HUES48 (cell line): ENCODE results near the gene ANKK1.

Experiments used
- H3K27ac ChIP-seq: one replicate; pipeline ENCODE4 v1.7.0; 2013; ENCODE audit warnings: low read depth, low read length, inconsistent platforms
- H3K27me3 ChIP-seq: 2 replicates; pipeline ENCODE4 v1.6.1; 2013; ENCODE audit warnings: mild to moderate bottlenecking, low read length; ENCODE audit not compliant: control insufficient read depth, insufficient read depth
- H3K36me3 ChIP-seq: 2 replicates; pipeline ENCODE4 v1.6.1; 2013; ENCODE audit warnings: low read length; ENCODE audit not compliant: control insufficient read depth, insufficient read depth
- H3K4me1 ChIP-seq: 2 replicates; pipeline ENCODE4 v1.6.1; 2013; ENCODE audit warnings: mild to moderate bottlenecking, low read length; ENCODE audit not compliant: control insufficient read depth, insufficient read depth
- H3K4me3 ChIP-seq: 2 replicates; pipeline ENCODE4 v1.5.1; 2013; ENCODE audit warnings: mild to moderate bottlenecking, low read depth, low read length
- H3K9ac ChIP-seq: 2 replicates; pipeline ENCODE4 v1.6.1; 2013; ENCODE audit warnings: mild to moderate bottlenecking, low read depth, low read length, moderate library complexity
- H3K9me3 ChIP-seq: 2 replicates; pipeline ENCODE4 v1.6.1; 2013; ENCODE audit warnings: low read length; ENCODE audit not compliant: control insufficient read depth, insufficient read depth

The ANKK1 gene

DNA sequence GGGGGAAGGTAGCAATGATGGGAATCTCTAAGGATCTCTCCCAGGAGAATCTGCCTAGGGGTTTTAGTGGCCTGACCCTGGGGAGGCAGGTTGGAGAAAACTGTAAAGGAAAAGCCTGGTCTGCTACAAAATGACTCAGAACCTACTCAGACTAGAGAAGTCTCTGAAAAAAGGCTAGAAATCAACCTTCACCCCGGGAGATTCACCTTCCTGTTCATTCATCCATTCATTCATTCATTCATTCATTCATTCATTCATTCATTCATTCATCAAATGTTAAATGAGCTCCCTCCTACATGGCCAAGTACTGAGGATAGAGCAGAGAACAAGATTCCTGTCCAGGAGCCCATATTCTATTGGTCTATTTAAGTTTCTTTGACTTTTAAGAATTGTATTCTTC is 8.9 kb upstream of the ANKK1 start:
- Histone ChIP-seq H3K4me1 (peaks cover 10% of the 10 kb centered on the region), H3K27ac (no peak overlapping the region), H3K27me3 (no peaks in the 10 kb centered on the region), H3K9me3 (no peaks in the 10 kb centered on the region), H3K9ac (no peak overlapping the region), H3K36me3 (no peaks in the 10 kb centered on the region), H3K4me3 (no peak overlapping the region)

DNA sequence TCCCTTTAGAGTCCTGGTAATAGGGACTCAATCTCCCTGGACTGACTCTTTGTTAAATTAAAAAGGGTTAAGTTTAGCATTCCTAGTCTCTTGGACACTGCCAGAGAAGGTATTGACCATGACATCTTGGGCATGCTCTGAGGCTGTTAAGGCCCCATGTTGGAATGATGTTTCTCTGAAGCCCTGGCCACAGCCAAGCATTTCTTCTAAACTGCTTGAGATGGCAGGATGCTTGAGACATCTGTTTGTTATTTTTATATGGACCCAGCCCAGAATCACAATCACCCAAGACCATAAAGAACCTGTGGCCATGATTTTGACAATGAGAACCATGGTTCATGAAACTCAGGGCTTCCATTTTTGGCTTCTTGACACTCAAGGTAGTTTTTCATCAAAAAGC is 5.5 kb upstream of the ANKK1 start:
- Histone ChIP-seq H3K27ac (no peak overlapping the region), H3K4me1 (peaks cover 13% of the 10 kb centered on the region), H3K4me3 (no peak overlapping the region), H3K36me3 (no peaks in the 10 kb centered on the region), H3K9ac (no peak overlapping the region), H3K9me3 (no peaks in the 10 kb centered on the region), H3K27me3 (0 out of 2 replicates have a peak, but pooled peaks cover 3% of the 10 kb centered on the region)

DNA sequence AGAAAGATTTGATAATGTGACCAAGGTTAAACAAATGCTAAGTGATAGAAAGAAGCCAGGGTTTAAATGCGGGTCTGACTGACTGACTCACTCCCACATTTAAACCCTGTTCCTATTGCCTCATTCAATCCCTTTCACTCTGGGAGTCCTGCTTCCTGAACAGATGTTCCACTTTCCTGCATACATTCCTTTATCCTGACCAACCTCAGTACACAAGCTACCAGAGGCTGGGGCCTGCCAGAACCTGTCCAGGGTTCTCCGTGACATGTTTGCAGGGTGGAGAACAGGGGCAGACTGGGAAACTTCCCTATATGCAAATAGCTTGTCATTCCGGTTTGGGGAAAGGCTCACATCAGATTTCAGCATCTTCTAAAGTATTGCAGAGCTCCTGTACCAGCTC is 3.0 kb upstream of the ANKK1 start:
- no peaks in the 10 kb centered on the region for H3K36me3 ChIP-seq
- peaks cover 21% of the 10 kb centered on the region for H3K4me1 ChIP-seq
- no peak overlapping the region for H3K4me3 ChIP-seq
- no peaks in the 10 kb centered on the region for H3K9me3 ChIP-seq
- H3K9ac ChIP-seq, result no peak overlapping the region
- H3K27me3 ChIP-seq, result 0 out of 2 replicates have a peak, but pooled peaks cover 3% of the 10 kb centered on the region
- no peak overlapping the region for H3K27ac ChIP-seq

DNA sequence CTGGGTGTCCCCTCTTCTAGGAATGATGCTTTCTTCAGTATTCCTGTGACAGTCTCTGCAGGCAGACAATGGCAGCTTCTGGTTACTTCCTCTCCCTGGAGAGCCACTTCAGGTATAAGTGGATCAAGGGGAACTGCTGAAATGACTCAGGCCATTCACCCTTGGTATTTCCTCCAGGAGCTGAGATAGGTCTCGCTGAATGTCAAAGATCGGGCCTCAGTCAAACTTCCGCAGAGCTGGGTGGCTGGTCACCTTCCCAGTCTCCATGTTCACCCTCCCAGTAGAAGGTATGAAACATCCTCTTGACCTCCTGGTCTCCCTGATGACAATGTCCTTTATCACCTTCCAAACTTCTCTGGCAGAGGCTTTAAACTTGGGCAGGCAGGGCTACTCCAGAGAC is 1.8 kb upstream of the ANKK1 start:
- Histone ChIP-seq H3K27me3 (0 out of 2 replicates have a peak, but pooled peaks cover 3% of the 10 kb centered on the region), H3K4me1 (peaks cover 23% of the 10 kb centered on the region), H3K9ac (no peak overlapping the region), H3K9me3 (no peaks in the 10 kb centered on the region), H3K4me3 (no peak overlapping the region), H3K36me3 (no peaks in the 10 kb centered on the region), H3K27ac (no peak overlapping the region)

DNA sequence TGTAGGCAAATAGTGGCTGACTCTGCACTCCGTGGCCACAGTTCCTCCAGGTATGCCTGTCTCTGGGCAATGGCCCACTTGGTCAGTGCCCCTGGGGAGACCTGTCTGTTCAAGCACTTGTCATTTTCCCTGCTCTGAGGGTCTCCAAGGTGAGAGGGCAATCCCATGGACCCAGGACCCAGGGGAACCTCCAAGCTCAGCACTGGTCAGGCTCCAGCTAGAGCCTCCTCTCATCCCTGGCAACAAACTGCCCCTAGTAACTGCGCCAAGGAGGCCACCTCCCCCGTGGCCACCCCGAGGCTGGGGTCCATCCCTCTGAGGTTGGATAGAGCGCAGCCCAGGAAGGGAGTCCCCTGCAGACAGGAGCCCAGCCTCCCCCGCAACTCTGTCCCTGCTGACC is 713 bp upstream of the ANKK1 start:
- no peaks in the 10 kb centered on the region for H3K36me3 ChIP-seq
- no peak overlapping the region for H3K9ac ChIP-seq
- peak overlapping the region; percentile 55; the same call in 1 of the 2 replicates for H3K4me3 ChIP-seq
- 0 out of 2 replicates have a peak, but pooled peaks cover 3% of the 10 kb centered on the region for H3K27me3 ChIP-seq
- H3K9me3 ChIP-seq, result no peaks in the 10 kb centered on the region
- H3K4me1 ChIP-seq, result peaks cover 23% of the 10 kb centered on the region
- H3K27ac ChIP-seq, result no peak overlapping the region

DNA sequence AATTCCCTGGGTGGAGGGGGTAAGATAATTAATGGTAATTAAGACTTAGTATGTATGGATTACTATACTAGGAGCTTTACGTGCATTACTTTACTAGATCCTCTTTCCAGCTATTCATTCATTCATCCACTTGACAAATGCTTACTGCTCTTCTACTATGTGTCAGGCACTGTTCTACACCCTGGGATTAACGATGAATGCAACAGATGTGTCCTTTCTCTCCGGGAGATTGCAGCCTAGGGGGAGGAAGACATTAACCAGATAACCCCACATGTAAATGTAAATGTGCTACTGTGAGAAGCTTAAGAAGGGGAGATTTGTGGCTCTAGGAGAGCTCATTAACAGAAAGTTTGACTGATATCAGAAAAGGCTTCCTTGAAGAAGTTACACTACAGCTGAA is 1.7 kb downstream of the ANKK1 start:
- no peak overlapping the region for H3K9ac ChIP-seq
- H3K4me3 ChIP-seq, result no peak overlapping the region
- H3K27ac ChIP-seq, result no peak overlapping the region
- H3K36me3 ChIP-seq, result no peaks in the 10 kb centered on the region
- no peaks in the 10 kb centered on the region for H3K9me3 ChIP-seq
- H3K4me1 ChIP-seq, result peaks cover 23% of the 10 kb centered on the region
- H3K27me3 ChIP-seq, result 0 out of 2 replicates have a peak, but pooled peaks cover 3% of the 10 kb centered on the region

DNA sequence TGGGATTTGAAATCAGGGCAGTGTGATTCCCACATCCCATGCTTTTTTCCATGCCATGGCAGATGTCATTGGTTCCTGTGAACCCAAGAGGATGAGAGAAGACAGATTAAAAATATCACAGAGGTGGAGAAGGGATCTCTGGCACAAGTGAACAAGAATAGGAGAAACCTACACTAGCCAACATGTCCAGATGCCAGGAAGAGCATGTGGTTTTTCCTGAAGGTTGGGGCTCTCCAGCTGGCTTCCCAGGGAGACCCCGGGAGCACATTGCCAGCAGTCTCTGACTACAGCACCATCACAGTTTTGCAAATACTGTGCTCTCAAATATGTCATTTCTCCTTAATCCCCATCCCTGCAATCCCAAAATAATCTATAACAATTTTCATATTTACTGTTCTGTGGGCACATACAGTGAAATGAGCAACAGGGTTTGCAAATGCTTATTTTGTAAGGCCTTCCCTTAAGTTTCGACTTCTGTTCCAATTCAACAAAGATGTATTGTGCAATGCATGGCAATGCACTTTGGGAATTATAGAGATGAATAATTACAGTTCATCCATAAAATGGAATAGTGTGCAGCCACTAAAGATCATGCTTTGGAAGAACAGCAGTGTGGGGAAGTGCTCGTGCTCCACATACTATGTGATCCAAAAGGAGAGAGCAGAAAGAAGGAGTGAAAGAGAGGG is 4.8 kb downstream of the ANKK1 start:
- H3K9me3 ChIP-seq, result no peaks in the 10 kb centered on the region
- no peak overlapping the region for H3K4me3 ChIP-seq
- H3K36me3 ChIP-seq, result no peaks in the 10 kb centered on the region
- H3K4me1 ChIP-seq, result peaks cover 16% of the 10 kb centered on the region
- H3K27ac ChIP-seq, result no peak overlapping the region
- no peaks in the 10 kb centered on the region for H3K27me3 ChIP-seq
- no peak overlapping the region for H3K9ac ChIP-seq

DNA sequence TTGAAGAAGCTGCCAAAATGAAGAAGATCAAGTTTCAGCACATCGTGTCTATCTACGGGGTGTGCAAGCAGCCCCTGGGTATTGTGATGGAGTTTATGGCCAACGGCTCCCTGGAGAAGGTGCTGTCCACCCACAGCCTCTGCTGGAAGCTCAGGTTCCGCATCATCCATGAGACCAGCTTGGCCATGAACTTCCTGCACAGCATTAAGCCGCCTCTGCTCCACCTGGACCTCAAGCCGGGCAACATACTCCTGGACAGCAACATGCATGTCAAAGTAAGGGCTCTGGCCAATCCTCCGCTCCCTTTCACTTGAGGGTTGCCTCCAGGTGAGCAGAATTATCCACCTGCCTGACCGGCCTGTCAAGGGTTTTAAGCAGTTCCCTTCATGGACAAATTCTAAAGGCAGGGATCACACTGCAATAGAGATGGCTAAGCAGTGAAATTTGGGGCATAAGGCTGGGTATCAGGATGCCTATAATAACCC is 6.0 kb downstream of the ANKK1 start:
- Histone ChIP-seq H3K27me3 (no peaks in the 10 kb centered on the region), H3K27ac (no peak overlapping the region), H3K9me3 (no peaks in the 10 kb centered on the region), H3K4me1 (peaks cover 12% of the 10 kb centered on the region), H3K36me3 (no peaks in the 10 kb centered on the region), H3K4me3 (no peak overlapping the region), H3K9ac (no peak overlapping the region)

DNA sequence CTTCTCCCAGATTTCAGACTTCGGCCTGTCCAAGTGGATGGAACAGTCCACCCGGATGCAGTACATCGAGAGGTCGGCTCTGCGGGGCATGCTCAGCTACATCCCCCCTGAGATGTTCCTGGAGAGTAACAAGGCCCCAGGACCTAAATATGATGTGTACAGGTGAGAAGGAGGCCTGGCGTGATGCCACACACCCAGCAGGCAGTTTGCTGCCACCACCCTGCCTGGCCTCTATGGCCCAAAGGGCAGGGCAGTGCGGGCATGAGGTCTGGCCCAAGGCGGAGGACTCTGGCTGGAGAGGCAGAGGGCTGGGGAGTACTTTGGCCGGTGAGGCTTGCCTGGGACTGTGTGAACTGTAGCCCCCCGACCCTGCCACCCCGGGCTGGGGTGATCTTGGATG is 7.3 kb downstream of the ANKK1 start:
- Histone ChIP-seq H3K9me3 (no peaks in the 10 kb centered on the region), H3K27ac (no peak overlapping the region), H3K4me3 (no peak overlapping the region), H3K36me3 (no peaks in the 10 kb centered on the region), H3K27me3 (no peaks in the 10 kb centered on the region), H3K4me1 (no peaks in the 10 kb centered on the region), H3K9ac (no peak overlapping the region)

DNA sequence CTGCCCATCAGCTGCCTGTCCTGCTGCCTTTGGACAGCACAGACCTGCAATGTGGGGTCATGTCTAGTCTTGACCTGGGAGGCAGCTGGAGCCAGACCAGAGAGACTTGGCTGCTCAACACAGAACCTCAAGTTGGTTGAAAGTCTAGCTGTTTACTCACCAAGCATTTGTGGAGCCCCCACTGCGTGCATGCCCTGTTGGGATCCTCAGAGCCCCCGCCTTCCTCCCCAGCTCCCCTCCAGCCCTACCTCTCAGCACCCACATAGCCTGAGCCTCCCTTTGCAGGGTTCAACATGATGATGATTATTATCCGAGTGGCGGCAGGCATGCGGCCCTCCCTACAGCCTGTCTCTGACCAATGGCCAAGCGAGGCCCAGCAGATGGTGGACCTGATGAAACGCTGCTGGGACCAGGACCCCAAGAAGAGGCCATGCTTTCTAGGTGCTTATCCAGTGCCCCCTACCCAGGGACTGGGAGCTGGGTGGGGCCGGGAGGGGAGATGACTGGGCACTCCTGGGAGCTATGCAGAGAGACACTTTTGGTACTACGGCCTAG is 8.3 kb downstream of the ANKK1 start:
- no peak overlapping the region for H3K27ac ChIP-seq
- no peak overlapping the region for H3K9ac ChIP-seq
- H3K9me3 ChIP-seq, result no peaks in the 10 kb centered on the region
- no peak overlapping the region for H3K4me3 ChIP-seq
- H3K27me3 ChIP-seq, result no peaks in the 10 kb centered on the region; the same call in 1 of the 2 replicates
- H3K4me1 ChIP-seq, result no peaks in the 10 kb centered on the region
- H3K36me3 ChIP-seq, result no peaks in the 10 kb centered on the region

DNA sequence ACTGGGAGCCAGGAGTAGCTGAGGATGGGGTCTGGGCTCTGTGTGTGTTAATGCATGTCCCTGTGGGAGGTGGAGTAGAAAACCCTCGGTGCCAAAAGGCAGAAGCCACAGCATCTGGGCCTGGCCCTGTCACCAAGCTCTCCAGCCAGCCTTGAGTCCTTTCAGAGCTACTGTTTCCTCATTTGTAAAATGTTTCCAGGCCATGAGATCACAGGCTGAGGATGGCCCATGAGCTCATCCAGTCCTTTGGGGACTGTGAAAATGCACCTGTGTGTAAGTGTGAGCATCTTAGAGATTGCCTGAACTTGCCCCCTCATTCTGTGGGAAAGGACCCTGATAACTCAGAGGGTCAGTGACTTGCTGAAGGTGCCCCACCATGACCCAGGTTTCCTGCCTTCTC is 9.1 kb downstream of the ANKK1 start:
- no peak overlapping the region for H3K9ac ChIP-seq
- no peak overlapping the region for H3K4me3 ChIP-seq
- H3K4me1 ChIP-seq, result no peaks in the 10 kb centered on the region
- no peaks in the 10 kb centered on the region for H3K9me3 ChIP-seq
- no peak overlapping the region for H3K27ac ChIP-seq
- no peaks in the 10 kb centered on the region; the same call in 1 of the 2 replicates for H3K27me3 ChIP-seq
- H3K36me3 ChIP-seq, result no peaks in the 10 kb centered on the region
